Vein endothelial cell (primary cell): Measurements from ENCODE around the gene CCDC121. TPM values are rescaled to one million over a fixed set of nuclear protein-coding genes. Genes with fewer than 3 reads are reported as not detected.

Experiments
- small RNA-seq: library from RNA; depleted of rRNA; stranded (forward); fragments of <200 nt; gene quantifications from one replicate; pipeline ENCODE3, GENCODE V24; 2012
- total RNA-seq: library from RNA; depleted of rRNA; stranded (reverse); fragments of >200 nt; gene quantifications from 2 replicates; pipeline ENCODE4 v1.2.3, GENCODE V29; 2012

CCDC121 gene, protein sequence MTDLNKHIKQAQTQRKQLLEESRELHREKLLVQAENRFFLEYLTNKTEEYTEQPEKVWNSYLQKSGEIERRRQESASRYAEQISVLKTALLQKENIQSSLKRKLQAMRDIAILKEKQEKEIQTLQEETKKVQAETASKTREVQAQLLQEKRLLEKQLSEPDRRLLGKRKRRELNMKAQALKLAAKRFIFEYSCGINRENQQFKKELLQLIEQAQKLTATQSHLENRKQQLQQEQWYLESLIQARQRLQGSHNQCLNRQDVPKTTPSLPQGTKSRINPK
- 2.6 and 3.1 TPM in 2 replicates for total RNA-seq

DNA sequence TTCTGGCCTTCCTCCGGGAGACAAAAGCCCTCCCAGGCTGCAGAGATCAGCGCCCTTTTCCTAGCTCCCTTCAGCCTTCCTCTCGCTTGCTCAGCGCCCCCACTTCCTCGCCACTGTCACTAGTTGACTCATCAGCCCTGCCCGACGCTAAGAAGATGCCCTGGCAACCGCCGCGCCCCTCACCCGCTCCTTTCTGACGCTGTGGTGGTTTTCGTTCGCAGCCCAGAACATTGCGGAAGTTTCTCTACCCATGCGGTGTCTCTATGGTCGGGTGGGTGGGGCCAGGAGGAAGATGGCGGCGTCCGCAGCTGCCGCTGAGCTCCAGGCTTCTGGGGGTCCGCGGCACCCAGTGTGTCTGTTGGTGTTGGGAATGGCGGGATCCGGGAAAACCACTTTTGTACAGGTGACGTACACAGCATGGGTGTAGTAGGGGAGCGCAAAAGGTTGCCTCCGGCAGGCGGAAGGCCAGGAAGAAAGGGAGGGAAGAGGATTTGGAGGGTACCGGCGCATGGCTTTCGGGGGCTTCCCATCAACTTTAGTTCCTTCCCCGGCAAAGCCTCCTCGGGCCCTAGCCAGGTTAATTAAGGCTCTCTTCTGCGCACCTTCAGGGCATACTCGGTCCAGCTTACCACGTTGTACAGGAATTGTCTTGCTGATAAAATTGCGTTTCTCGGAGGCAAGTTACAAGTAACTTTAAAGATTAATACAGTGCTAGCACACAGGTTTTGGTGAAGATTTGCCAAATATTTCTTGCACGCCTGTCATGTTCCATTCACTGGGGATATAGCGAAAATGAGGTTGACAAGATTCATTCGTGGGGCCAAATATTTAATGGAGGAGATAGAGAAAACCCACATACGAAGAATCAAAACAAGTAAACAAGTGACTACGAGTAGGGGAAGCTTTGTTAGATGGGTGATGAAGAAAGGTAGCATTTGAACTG, at the start of gene CCDC121, which contains the start of gene GPN1:
CCDC121 (minus strand) TSS at position 246 of the 943 bp plus-strand sequence. CDS start 1,213 bp downstream, outside the sequence.
GPN1 (plus strand) TSS at position 284 of the 943 bp plus-strand sequence; CDS start at position 293, 9 bp downstream.

GRCh38 chr2:27663285-27664153, 34.7 kb upstream of the CCDC121 start, which contains the start of the genes SLC4A1AP and SUPT7L:
Gene SLC4A1AP, plus strand, starts transcription at chr2:27663889. Its CDS starts 26 bp downstream, at chr2:27663915.
Gene SUPT7L, minus strand, starts transcription at chr2:27663614. Its CDS starts 1,422 bp downstream, at chr2:27662192.

DNA sequence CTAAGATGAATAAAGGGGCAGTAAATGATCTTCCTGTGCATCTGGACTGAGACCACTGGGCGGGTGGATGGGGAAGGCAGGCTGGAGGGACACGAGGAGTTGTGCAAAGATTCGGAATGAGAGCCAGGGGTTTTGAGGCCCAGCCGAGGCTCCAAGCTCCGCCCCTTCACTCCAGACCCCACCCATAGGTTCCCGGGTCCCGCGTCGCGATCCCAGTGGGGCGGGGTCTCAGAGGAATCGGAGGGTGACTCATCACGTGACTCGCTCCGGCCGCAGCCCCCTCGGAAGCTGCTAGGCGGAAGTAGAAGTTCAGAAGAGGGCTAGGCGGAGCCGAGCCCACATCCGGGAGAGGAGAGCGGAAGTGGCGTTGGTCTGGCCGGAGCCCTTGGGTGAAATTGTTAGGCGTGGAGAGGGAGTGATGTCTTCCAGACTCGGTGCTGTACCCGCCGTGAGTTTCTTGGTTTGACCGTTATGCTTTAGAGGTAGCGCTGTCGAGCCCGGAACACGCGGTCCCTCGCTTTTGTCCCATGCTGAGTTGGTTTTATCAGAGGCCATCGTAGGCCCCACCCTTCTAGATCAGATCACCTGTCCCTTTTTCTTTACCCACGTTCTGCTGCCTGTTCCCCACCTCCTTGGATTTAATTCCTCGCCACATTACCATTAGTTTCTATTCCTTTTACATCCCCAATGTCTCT, 46.0 kb downstream of the CCDC121 start, which contains the start of gene ZNF512:
ZNF512 (plus strand) TSS at position 348 of the 695 bp plus-strand sequence; CDS start at position 419, 71 bp downstream.

Small RNA genes lying within 50 kb of the gene (small RNA-seq; reads per million reads assigned to genes)
- gene RF00340, result not detected

Other genes with a start within 250 kb of the CCDC121 start
- gene ZNF513, start 248.3 kb downstream of the CCDC121 start, total RNA-seq, result 8.6 and 11.1 TPM in 2 replicates
- 108 and 120 TPM in 2 replicates for gene PPM1G, start 219.4 kb downstream of the CCDC121 start, total RNA-seq
- gene NRBP1, start 200.4 kb downstream of the CCDC121 start, total RNA-seq, result 138 and 167 TPM in 2 replicates
- not detected in 2 replicates for gene KRTCAP3, start 186.6 kb downstream of the CCDC121 start, total RNA-seq
- 15.0 and 17.0 TPM in 2 replicates for gene IFT172, start 139.3 kb downstream of the CCDC121 start, total RNA-seq
- 30.6 and 36.6 TPM in 2 replicates for gene FNDC4, start 133.8 kb downstream of the CCDC121 start, total RNA-seq
- 0.98 and 3.2 TPM in 2 replicates for gene GCKR, start 132.2 kb downstream of the CCDC121 start, total RNA-seq
- gene ZNF512, start 46.0 kb downstream of the CCDC121 start, total RNA-seq, result 23.5 and 44.5 TPM in 2 replicates
- 40.5 and 53.5 TPM in 2 replicates for gene GPN1, start within 50 bp of the CCDC121 start, total RNA-seq
- 26.6 and 41.2 TPM in 2 replicates for gene SUPT7L, start 34.6 kb upstream of the CCDC121 start, total RNA-seq
- 26.1 and 33.8 TPM in 2 replicates for gene SLC4A1AP, start 34.9 kb upstream of the CCDC121 start, total RNA-seq
- gene MRPL33, start 142.7 kb upstream of the CCDC121 start, total RNA-seq, result 76.3 and 105 TPM in 2 replicates